ENCODE data around the gene SUN3.

DNA sequence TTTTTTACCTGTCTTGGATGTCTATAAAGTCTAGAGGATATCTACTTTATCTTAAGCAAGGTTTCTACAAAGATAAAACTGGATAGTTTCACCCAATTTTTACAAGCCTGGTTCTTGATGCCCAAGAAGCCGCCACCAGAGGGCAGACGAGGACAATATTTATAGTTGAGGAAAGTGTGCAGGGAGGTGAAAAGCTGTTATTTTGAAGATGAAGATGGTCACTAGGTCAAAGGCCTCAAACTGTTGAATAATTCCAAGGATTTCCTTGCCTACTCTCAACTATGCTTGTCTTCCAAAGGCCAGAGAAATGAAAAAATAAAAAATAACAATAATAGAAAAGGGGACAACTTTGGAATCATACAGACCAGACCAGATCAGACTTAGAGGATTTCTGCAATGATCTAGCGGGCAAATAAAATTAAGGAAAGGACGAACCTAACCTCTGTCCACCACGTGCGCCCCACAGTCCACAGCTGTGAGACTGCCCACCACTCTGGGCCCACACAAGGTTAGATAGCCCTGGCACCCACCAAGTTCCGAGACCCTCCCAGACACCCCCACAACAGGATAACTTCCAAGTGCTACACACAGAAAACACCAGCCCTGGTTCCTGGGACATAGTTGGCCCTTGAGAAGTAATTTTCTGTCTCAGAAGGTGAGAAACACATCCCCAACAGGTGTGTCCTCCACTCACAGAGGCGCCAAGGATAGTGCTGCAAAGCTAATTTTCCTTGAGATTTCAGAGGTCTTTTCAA, 83.5 kb downstream of the SUN3 start:
- TF ChIP-seq, protein P1, sequence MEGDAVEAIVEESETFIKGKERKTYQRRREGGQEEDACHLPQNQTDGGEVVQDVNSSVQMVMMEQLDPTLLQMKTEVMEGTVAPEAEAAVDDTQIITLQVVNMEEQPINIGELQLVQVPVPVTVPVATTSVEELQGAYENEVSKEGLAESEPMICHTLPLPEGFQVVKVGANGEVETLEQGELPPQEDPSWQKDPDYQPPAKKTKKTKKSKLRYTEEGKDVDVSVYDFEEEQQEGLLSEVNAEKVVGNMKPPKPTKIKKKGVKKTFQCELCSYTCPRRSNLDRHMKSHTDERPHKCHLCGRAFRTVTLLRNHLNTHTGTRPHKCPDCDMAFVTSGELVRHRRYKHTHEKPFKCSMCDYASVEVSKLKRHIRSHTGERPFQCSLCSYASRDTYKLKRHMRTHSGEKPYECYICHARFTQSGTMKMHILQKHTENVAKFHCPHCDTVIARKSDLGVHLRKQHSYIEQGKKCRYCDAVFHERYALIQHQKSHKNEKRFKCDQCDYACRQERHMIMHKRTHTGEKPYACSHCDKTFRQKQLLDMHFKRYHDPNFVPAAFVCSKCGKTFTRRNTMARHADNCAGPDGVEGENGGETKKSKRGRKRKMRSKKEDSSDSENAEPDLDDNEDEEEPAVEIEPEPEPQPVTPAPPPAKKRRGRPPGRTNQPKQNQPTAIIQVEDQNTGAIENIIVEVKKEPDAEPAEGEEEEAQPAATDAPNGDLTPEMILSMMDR (IDR thresholded peaks at IDR 0.05) = peak; percentile 53 to 81 (median 80)
- TF ChIP-seq POLR2A (IDR thresholded peaks at IDR 0.05) = no peak

Data from vagina (tissue), 2 donors.